Measurements from ENCODE around the gene COBLL1.

- no peak for TF ChIP-seq CTCF (IDR thresholded peaks at IDR 0.05)
- TF ChIP-seq EP300 (IDR thresholded peaks at IDR 0.05), result no peak
Measured at GRCh38 chr2:164642268-164642667, 199.4 kb downstream of the COBLL1 start.
